HG03139 (cell line): ENCODE measurements around the gene DCX.
"Not testable (repeated sequence)": the region's sequence is repeated elsewhere in the genome, so short reads cannot be mapped to it uniquely, and the experiment has no call there.

Source experiments
- ATAC-seq: cut with Tn5 transposase; IDR thresholded peaks from one replicate; pipeline ENCODE4 v1.9.1; 2021; ENCODE audit not compliant: unreplicated experiment

DCX gene

GRCh38 chrX:111372086-111372485, 39.9 kb downstream of the DCX start:
- ATAC-seq = no peak

DNA sequence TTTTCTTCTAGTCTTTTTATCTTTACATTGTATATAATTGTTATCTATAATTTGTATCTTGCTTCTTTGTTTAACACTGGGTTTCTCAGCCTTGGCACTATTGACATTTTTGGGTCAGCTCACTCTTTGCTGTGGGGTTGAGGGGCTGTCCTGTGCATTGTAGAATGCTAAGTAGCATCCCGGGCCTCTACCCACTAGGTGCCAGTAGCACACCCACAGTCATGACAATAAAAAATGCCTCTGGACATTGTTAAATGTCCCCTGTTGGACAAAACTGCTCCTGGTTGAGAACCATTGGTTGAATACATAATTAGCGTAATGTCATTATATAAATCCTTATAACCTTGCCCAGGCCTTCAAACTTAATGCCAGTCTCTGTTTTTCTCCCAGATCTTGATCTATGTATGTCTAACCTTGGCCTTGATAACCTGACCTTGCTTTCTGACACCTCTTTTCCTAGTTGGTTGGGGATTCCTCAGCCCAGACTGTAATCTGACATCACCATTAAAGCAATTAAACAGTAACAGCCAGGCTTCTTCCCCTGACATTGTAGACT, 46.1 kb downstream of the DCX start:
- ATAC-seq = no peak

DNA sequence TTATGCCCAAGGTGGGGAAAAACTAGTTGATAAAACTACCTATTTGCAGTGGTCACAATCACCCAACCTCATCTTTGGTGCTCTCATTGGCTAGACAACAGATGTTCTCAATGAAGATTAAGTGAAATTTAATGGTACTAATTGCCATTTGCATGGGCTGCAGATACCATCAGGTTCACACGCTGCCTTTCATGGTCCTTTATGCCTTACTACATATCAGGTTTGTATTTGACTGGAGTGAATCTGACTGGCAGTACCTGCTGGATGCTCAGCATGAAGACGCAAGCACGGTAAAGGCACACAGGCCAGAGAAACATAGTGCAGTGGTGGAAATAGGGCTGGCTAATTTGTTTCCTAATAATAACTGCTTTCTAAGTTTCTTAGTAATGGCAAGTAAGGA, 48.3 kb downstream of the DCX start:
- ATAC-seq = no peak

GRCh38 chrX:111361751-111362150, 50.2 kb downstream of the DCX start:
- no peak for ATAC-seq

GRCh38 chrX:111360839-111361238, 51.2 kb downstream of the DCX start:
- ATAC-seq = no peak

- ATAC-seq = no peak
Measured at GRCh38 chrX:111355523-111356115, 56.4 kb downstream of the DCX start.

DNA sequence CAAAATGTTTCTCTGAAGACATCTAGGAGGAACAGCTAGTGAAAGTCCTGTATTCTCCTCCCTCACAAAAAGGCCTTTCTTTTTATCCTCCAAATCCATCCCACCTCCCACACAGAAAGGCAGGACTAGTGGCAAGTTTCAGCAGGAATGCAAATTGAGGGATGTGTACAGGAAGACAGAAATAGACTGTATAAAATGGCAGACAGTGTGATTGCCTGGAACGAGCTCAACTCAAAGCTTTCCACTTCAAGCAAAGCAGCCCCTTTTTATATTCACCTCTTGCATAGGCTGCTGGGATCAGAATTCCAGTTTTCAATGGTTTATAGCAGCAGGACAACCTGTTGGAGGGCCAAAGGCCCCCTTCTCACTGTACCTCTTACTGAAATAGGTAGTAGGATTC, 57.5 kb downstream of the DCX start:
- no peak for ATAC-seq

DNA sequence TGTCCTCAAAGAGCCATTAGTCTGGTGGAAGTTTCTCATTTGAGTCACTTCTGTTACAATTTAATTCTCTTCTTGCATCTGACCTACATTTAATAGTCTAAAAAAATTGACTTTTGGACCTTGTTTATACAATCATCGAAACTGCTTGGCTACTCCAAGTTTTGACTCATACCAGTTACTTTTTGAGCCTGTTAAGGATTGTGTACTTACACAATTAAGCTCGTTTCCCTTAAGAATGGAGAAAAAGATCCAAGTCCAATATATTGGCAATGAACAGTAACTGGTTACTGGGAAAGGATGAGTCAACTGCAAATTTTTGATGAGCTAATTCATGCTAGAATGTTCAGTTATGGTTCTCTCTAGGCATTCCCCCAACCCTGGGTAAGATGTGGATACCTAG, 58.2 kb downstream of the DCX start:
- ATAC-seq = no peak

DNA sequence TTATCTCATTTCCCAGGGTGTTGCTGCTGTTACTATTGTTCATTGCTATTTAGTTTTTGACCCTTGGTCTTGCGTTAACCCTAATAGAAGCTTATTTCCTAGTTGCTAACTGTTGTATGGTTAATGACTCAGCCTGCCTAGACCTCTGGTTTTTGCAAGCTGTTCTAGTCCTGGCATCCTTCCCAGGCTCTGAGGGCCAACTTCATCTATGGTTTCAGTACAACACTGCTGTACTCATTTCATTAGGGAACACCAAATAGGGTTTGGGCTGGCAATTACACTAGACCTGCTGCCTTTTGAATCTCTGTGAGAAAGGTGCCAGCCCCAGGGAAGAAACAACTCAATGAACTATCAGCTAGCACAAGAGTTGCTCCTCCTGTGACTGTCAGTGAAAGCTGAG, 59.6 kb downstream of the DCX start:
- ATAC-seq = no peak

DNA sequence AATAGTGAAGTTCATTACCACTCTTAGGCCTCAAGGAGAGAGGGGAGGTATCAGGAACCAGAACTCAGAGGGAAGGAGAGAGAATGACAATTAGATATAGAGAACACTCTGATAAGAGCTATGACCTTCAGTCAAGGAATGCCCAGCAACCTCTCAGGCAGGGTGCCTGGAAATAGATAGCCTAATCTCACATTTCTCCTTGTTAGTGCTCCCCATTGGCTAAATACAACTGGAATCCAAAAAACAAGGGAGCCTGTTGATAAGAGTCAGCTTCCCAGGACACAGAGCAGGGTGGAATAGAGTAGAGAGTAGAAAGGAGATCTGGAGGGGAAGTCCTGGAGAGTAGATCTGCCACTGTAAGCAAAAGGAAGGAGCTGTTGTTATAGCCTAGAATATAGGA, 62.1 kb downstream of the DCX start:
- no peak for ATAC-seq

- ATAC-seq = no peak
Measured at GRCh38 chrX:111349101-111349500, 62.9 kb downstream of the DCX start.

DNA sequence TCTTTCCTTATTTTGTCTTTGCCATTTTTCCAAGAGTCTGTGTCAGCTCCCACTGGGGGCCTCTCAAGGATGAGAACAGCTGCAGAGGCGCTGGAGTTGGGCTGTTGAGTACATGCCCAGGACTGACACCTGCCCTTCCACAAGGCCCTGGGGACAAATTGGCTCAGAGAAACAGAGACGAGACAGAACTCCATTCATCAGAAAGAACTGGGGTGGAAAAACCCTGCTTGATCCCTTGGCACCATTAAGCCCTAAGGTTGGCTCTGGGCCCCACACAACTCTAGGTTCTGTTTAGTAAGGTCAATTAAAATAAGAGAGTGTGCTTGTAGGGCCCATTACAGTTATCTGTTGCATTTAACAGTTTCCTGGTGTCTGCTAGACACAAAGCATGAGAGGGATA, 63.6 kb downstream of the DCX start:
- no peak for ATAC-seq

DNA sequence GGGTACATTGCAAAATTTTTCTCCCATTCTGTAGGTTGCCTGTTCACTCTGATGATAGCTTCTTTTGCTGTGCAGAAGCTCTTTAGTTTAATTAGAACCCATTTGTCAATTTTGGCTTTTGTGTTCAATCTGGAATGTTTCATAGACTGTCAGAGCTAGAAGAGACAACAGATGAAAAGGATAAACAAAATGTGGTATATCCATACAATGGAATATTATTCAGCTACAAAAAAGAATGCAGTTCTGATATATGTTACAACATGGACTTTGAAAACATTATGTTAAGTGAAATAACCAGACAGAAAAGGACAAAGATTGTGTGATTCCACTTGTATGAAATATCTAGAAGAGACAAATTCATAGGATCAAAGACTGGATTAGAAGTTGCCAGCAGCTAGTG, 65.8 kb downstream of the DCX start:
- not testable (repeated sequence) for ATAC-seq

GRCh38 chrX:111340054-111340453, 71.9 kb downstream of the DCX start:
- ATAC-seq = no peak

- ATAC-seq = no peak
Measured at GRCh38 chrX:111339212-111339611, 72.8 kb downstream of the DCX start.

DNA sequence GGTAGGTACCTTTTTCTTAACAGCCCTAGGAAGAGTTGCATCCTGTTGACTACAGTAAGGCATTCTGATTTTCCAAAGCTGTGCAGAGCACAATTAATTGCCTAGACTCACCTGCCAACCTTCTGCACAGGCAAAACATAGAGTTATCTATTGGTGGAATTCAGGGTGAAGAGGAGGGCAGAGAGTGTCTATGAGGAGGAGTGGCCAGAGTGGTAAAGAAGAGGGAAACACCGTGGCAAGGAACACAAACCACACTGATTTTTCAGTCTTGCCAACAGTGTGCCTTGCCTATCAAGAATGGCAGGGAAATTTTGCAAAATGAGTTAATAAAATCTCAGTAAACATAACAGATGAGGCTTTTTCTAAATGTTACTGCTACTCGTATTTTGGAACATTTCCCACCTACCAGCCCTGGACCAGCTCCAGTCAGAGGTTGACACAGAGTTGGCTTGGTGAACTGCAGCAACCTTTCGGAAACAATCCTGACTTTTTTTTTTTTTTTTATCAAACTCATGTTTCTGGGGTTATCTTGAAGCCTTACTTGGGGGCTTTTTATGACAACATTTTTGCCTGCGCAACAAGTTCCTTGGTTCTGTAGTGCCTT, 73.8 kb downstream of the DCX start:
- no peak for ATAC-seq

- ATAC-seq = no peak
Measured at GRCh38 chrX:111337067-111337637, 74.8 kb downstream of the DCX start.

DNA sequence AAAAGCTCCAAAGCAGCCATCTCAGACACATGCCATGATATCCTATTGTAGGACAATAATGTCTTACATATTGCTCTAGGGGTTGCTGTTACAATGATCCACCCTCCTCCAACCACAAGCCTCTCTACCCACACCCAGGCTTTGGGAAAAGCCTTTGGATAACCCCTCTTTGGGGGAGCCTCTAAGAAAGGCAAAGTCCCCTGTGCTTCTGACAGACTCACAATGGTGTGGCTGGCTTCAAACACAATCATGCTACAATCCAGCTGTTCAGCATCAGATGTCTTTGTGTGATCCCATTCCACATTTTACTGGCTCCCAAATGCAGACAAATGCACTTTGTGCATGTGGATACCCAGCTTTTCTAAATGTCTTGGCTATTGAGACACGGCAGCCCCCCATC, 75.9 kb downstream of the DCX start:
- no peak for ATAC-seq

- no peak for ATAC-seq
Measured at GRCh38 chrX:111329370-111329769, 82.6 kb downstream of the DCX start.

DNA sequence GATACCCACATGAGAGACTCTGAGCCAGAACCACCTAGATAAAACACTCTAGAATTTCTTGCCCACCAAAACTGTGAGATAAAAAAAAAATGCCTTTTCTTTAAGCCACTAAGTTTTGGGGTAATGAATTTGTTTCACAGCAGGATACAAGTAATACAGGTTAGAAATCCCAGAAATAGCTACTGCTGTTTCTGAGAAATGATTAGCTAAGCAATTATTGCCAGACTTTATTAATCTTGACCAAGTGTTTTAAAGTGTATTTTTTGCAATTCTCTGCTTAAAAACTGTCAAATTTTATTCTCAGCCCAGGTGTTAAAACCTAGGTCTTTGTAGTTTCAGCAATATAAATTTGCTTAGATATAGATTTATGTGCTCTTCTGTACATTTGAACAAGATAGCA, 83.1 kb downstream of the DCX start:
- ATAC-seq = no peak

- ATAC-seq = no peak
Measured at GRCh38 chrX:111322231-111322855, 89.6 kb downstream of the DCX start.

DNA sequence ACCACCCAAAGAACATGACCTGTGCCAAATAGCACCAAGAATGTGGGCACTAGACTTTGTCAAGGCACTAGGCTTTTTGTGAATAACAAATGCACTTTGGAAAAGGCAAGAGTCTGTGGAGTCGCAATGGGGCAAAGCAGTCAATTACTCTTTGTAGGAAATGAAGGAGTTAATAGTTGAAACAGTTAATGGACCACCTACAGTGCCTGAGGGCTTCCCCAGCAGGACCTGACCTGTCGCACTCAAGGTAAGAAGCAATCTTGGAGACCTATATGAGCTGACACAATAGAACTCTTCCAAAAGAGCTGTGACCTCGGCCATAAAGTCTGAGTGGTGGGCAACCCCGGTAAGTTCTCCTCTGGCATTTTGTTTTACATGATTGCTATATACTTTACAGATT, 92.5 kb downstream of the DCX start:
- ATAC-seq = no peak
